RPMI7951 (cell line): ENCODE results near the gene DTX3. TPM values are rescaled to one million over a fixed set of nuclear protein-coding genes. Genes with fewer than 3 reads are reported as not detected.

Source experiments
- total RNA-seq: library from RNA; depleted of rRNA; stranded (reverse); fragments of >200 nt; shearing (Covaris generic); gene quantifications from 2 replicates; pipeline ENCODE4 v1.2.3, GENCODE V29; 2014; rRNA removed

DTX3 gene
- total RNA-seq, 1 experiment from 2014 or later, result 9.9 TPM

Other genes with a start within 250 kb of the DTX3 start
- 10.8 and 12.3 TPM in 2 replicates for gene R3HDM2, start 173.8 kb upstream of the DTX3 start, total RNA-seq
- not detected in 2 replicates for gene INHBC, start 170.0 kb upstream of the DTX3 start, total RNA-seq
- 0.24 and 0.88 TPM in 2 replicates for gene INHBE, start 149.5 kb upstream of the DTX3 start, total RNA-seq
- gene GLI1, start 145.0 kb upstream of the DTX3 start, total RNA-seq, result 0.49 and 0.60 TPM in 2 replicates
- gene ARHGAP9, start 125.0 kb upstream of the DTX3 start, total RNA-seq, result 0.20 TPM in 1 of 2 replicates, not detected in the other
- gene MARS1, start 116.8 kb upstream of the DTX3 start, total RNA-seq, result 79.7 and 94.8 TPM in 2 replicates
- 19.1 and 24.8 TPM in 2 replicates for gene DDIT3, start 84.3 kb upstream of the DTX3 start, total RNA-seq
- gene MBD6, start 82.0 kb upstream of the DTX3 start, total RNA-seq, result 1.7 and 2.1 TPM in 2 replicates
- 123 and 155 TPM in 2 replicates for gene DCTN2, start 57.6 kb upstream of the DTX3 start, total RNA-seq
- 0.60 and 1.9 TPM in 2 replicates for gene KIF5A, start 54.8 kb upstream of the DTX3 start, total RNA-seq
- 15.9 and 19.3 TPM in 2 replicates for gene PIP4K2C, start 13.6 kb upstream of the DTX3 start, total RNA-seq
- 9.4 and 11.5 TPM in 2 replicates for gene ARHGEF25, start 6.6 kb downstream of the DTX3 start, total RNA-seq
- 11.9 and 14.4 TPM in 2 replicates for gene B4GALNT1, start 28.4 kb downstream of the DTX3 start, total RNA-seq
- 152 and 183 TPM in 2 replicates for gene OS9, start 89.3 kb downstream of the DTX3 start, total RNA-seq
- 0.20 and 0.72 TPM in 2 replicates for gene AGAP2, start 133.9 kb downstream of the DTX3 start, total RNA-seq
- gene TSPAN31, start 140.2 kb downstream of the DTX3 start, total RNA-seq, result 39.2 and 42.1 TPM in 2 replicates
- 232 and 269 TPM in 2 replicates for gene CDK4, start 147.5 kb downstream of the DTX3 start, total RNA-seq
- gene MARCHF9, start 150.3 kb downstream of the DTX3 start, total RNA-seq, result 3.0 and 4.2 TPM in 2 replicates
- 1.1 and 1.2 TPM in 2 replicates for gene CYP27B1, start 162.3 kb downstream of the DTX3 start, total RNA-seq
- 8.8 and 11.2 TPM in 2 replicates for gene METTL1, start 167.3 kb downstream of the DTX3 start, total RNA-seq
- gene EEF1AKMT3, start 167.8 kb downstream of the DTX3 start, total RNA-seq, result 5.3 and 6.6 TPM in 2 replicates
- 43.1 and 48.8 TPM in 2 replicates for gene TSFM, start 178.0 kb downstream of the DTX3 start, total RNA-seq
- gene AVIL, start 213.9 kb downstream of the DTX3 start, total RNA-seq, result 1.3 and 1.8 TPM in 2 replicates
- 27.8 and 44.0 TPM in 2 replicates for gene CTDSP2, start 241.9 kb downstream of the DTX3 start, total RNA-seq